Nephron progenitor cell (in vitro differentiated cells): ENCODE measurements around the gene ATP8B1.

Experiments
- DNase-seq: peaks from one replicate; pipeline ENCODE4 v3.0.0; 2021
- H3K27ac Mint-ChIP-seq: 2 replicates; pipeline ENCODE4 v1.8.0; 2021; ENCODE audit warnings: mild to moderate bottlenecking, moderate library complexity, mixed read lengths
- H3K27me3 Mint-ChIP-seq: 2 replicates; pipeline ENCODE4 v1.8.0; 2021; ENCODE audit warnings: mild to moderate bottlenecking, low read depth, mixed read lengths; ENCODE audit not compliant: poor library complexity
- H3K36me3 Mint-ChIP-seq: 2 replicates; pipeline ENCODE4 v1.8.0; 2021; ENCODE audit warnings: low read depth, mixed read lengths
- H3K4me1 Mint-ChIP-seq: 2 replicates; pipeline ENCODE4 v1.8.0; 2021; ENCODE audit warnings: mixed read lengths
- H3K4me3 Mint-ChIP-seq: 2 replicates; pipeline ENCODE4 v1.8.0; 2021; ENCODE audit warnings: mild to moderate bottlenecking, moderate library complexity, mixed read lengths
- H3K9me3 Mint-ChIP-seq: 2 replicates; pipeline ENCODE4 v1.8.0; 2021; ENCODE audit warnings: mild to moderate bottlenecking, moderate library complexity, mixed read lengths
- TF ChIP-seq, protein P1 (sequence below): fragments of 200-600 bp; sonication (generic); IDR thresholded peaks from 2 replicates; pipeline ENCODE4 v1.5.0; 2021; ENCODE audit warnings: antibody characterized with exemption

ATP8B1 gene

DNA sequence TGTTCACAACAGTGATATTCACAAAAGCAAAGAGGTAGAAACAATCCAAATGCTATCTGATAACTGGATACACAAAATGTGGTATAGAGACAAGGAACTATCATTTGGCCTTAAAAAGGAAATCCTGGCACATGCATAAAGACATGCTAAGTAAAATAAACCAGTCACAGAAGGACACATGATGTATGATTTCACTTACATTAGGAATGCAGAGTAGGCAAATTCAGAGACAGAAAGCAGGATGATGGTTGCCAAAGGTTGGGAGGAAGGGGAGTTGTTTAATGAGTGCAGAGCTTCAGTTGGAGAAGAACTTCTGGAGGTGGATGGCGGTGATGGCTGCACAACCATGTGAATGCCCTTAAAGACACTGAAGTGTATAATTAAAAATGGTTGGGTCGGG, 38.1 kb downstream of the ATP8B1 start:
- peaks cover 15% of the 10 kb centered on the region for H3K27me3 Mint-ChIP-seq
- no peak overlapping the region for H3K27ac Mint-ChIP-seq
- peaks cover 5% of the 10 kb centered on the region for H3K36me3 Mint-ChIP-seq
- H3K4me3 Mint-ChIP-seq: no peak overlapping the region
- no peak for DNase-seq
- peaks cover 5% of the 10 kb centered on the region for H3K9me3 Mint-ChIP-seq
- TF ChIP-seq, protein P1, sequence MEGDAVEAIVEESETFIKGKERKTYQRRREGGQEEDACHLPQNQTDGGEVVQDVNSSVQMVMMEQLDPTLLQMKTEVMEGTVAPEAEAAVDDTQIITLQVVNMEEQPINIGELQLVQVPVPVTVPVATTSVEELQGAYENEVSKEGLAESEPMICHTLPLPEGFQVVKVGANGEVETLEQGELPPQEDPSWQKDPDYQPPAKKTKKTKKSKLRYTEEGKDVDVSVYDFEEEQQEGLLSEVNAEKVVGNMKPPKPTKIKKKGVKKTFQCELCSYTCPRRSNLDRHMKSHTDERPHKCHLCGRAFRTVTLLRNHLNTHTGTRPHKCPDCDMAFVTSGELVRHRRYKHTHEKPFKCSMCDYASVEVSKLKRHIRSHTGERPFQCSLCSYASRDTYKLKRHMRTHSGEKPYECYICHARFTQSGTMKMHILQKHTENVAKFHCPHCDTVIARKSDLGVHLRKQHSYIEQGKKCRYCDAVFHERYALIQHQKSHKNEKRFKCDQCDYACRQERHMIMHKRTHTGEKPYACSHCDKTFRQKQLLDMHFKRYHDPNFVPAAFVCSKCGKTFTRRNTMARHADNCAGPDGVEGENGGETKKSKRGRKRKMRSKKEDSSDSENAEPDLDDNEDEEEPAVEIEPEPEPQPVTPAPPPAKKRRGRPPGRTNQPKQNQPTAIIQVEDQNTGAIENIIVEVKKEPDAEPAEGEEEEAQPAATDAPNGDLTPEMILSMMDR: no peak
- H3K4me1 Mint-ChIP-seq: no peaks in the 10 kb centered on the region

DNA sequence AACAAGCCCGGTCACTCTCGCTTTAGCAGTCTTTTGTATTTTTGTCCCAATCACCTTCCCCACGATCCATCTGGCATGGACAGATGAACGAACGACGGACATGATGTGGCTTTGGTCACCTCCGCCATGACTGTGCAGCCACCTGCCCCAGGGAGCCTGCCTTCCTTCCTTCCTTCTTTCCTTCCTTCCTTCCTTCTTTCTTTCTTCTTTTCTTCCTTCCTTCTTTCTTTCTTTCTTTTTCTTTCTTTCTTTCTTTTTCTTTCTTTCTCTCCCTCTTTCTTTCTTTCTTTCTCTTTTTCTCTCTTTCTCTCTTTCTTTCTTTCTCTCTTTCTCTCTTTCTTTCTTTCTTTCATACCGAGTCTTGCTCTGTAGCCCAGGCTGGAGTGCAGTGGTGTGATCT, 39.0 kb downstream of the ATP8B1 start:
- no peak overlapping the region for H3K4me3 Mint-ChIP-seq

DNA sequence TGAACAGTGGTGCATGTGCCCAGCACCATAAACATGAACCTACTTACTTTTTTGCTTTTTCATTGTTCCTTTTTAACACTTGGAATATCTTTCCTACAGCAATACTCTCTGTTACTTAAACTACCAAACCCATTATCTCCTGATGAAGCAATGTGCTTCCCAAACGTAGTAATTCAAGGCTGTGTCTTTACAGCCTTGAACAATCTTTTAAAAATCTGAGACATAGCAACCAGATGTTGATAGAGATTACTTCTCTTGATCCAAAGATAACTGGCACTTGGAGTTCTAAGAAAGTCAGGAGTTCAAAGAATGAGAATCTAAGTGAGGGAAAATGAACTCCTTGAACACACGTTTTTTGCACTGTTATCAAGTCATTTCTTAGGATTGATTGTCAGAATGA, 40.4 kb downstream of the ATP8B1 start:
- H3K27me3 Mint-ChIP-seq: peaks cover 15% of the 10 kb centered on the region
- H3K36me3 Mint-ChIP-seq: peaks cover 7% of the 10 kb centered on the region
- no peak overlapping the region for H3K27ac Mint-ChIP-seq
- no peaks in the 10 kb centered on the region for H3K4me1 Mint-ChIP-seq
- TF ChIP-seq, protein P1: no peak
- H3K9me3 Mint-ChIP-seq: peaks cover 18% of the 10 kb centered on the region
- no peak for DNase-seq
- H3K4me3 Mint-ChIP-seq: no peak overlapping the region

More for the DNA sequence above, 39.0 kb downstream of the ATP8B1 start:
- H3K27me3 Mint-ChIP-seq: peaks cover 15% of the 10 kb centered on the region
- no peak overlapping the region for H3K27ac Mint-ChIP-seq
- peaks cover 11% of the 10 kb centered on the region for H3K9me3 Mint-ChIP-seq
- DNase-seq: no peak
- no peaks in the 10 kb centered on the region for H3K4me1 Mint-ChIP-seq
- H3K36me3 Mint-ChIP-seq: peaks cover 7% of the 10 kb centered on the region
- TF ChIP-seq, protein P1: no peak

DNA sequence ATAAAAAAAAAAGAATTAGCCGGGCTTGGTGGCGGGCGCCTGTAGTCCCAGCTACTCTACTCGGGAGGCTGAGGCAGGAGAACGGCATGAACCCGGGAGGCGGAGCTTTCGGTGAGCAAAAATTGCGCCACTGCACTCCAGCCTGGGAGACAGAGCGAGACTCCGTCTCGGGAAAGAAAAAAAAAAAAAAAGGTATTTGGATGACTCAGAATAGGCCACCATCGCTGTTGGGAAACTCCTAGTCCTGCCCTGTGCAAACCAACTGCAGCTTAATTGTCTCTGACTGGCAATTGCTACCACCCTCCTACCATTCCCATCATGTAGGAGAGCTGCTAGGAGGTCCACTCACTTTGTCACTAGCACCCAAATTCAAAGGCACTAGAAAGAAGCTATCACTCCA, 43.5 kb downstream of the ATP8B1 start:
- Mint-ChIP-seq H3K9me3 (peaks cover 26% of the 10 kb centered on the region), H3K36me3 (peaks cover 7% of the 10 kb centered on the region), H3K27me3 (peaks cover 5% of the 10 kb centered on the region), H3K4me1 (no peaks in the 10 kb centered on the region), H3K4me3 (no peak overlapping the region), H3K27ac (no peak overlapping the region)
- DNase-seq: no peak
- TF ChIP-seq, protein P1: no peak

DNA sequence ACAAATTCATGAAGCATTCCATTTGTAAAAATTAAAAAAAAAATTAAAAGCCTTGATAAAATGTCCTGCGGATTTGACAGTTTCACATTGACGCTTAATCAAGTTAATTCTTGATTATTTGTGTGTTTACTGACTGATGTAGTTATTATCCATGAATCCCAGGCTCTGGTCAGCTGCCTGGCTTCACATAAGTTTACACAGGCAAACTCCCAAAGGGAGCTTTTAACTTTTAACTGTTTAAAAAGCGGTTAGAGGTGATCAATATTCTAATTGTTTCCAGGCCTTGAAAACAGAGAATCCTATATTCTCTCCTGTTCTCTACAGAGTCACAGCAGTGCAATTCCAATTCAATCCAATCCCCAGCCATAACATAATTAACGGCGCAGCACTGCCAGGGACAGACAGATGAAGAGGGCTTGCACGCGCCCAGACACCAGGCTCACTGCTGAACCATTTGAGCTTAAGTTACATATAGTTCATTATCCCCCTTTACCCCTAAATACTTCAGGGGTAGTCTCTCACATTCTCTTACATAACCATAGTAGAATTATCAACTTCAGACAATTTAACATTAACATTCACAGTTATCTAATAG, 47.5 kb downstream of the ATP8B1 start:
- no peak for DNase-seq
- peaks cover 3% of the 10 kb centered on the region for H3K27me3 Mint-ChIP-seq
- TF ChIP-seq, protein P1: no peak
- H3K9me3 Mint-ChIP-seq: peaks cover 26% of the 10 kb centered on the region
- H3K36me3 Mint-ChIP-seq: peaks cover 7% of the 10 kb centered on the region
- H3K4me3 Mint-ChIP-seq: no peak overlapping the region
- H3K27ac Mint-ChIP-seq: no peak overlapping the region
- no peaks in the 10 kb centered on the region for H3K4me1 Mint-ChIP-seq
